SH-SY5Y (cell line): Measurements from ENCODE around the gene ADGRL3.

Source experiments
- GATA2 ChIP-seq: IDR thresholded peaks from 2 replicates; pipeline ENCODE4 v1.6.1; 2011; ENCODE audit warnings: mild to moderate bottlenecking, low read depth, low read length
- GATA3 ChIP-seq: IDR thresholded peaks from 2 replicates; pipeline ENCODE4 v1.6.1; 2011; ENCODE audit warnings: low read depth, mild to moderate bottlenecking, low read length, moderate library complexity

DNA sequence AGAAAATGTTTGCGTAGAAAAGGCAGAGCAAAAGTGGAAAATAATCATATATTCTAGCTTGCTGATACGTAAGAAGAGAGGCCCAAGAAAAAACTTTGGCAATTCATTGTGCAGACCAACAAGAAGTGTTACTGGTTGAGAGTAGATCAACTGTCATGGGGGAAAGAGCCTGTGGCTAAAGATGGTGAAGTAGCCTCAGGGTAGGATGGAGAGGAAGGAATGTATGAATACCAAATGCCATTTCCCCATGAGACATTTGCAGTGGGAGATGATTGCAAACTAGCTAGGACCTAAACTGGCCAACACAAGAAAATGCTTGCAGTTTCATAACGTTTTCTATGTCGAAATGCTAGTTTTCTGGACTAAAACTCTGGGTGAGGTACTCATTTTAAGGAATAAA, 47.7 kb upstream of the ADGRL3 start:
- TF ChIP-seq GATA3 (no peak), GATA2 (no peak)
